HL-60/S4 (cell line): ENCODE measurements around the gene CASP12.
"Not testable (repeated sequence)": the region's sequence is repeated elsewhere in the genome, so short reads cannot be mapped to it uniquely, and the experiment has no call there.

ENCODE experiments used
- in situ Hi-C: fragments of 300-500 bp; cut with MboI; formaldehyde crosslinking; loops from 2 replicates; pipeline ENCODE4 v1.14.3; 2022; ENCODE audit warnings: low sequenced_read_pairs

CASP12 gene

DNA sequence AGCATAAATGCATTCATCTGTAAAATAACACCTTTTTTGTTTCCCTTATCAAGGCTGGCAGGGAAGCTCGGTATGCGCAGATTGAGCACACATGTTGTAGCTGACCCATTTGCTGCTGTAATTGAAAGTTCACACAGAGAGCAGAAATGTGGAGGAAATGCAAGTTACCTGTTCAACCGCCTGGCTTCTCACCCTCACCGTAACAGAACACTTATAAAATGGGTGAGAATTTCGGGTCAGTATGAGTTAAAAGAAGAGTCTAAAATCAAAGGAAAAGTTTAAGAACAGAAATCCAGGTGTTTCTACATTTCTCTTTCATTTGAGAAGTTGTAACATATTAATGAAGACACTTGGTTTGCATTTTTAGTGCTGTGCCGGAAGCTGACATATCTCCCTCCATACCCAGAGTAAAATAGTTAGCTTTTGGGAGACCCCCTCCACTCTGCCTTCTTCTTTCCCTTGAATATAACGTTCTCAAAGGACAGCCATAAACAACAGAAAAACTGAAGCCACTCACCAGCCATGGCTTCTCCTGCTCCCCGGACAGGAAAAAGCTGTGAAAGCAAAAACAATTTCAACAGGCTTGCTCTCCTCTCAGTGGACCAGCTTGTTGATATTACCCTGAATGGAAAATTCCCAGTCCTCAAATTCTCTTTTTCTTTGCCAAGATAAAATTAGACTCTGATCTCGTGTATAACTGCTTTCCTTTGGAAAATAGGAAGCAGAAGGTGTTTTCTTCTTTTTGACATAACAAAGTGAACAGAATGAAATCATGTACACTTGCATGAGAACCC, at the start of gene CASP12:
TSS of gene CASP12 (minus strand) at position 570 of the 794 bp plus-strand sequence.
- in situ Hi-C loops: no loop called here

DNA sequence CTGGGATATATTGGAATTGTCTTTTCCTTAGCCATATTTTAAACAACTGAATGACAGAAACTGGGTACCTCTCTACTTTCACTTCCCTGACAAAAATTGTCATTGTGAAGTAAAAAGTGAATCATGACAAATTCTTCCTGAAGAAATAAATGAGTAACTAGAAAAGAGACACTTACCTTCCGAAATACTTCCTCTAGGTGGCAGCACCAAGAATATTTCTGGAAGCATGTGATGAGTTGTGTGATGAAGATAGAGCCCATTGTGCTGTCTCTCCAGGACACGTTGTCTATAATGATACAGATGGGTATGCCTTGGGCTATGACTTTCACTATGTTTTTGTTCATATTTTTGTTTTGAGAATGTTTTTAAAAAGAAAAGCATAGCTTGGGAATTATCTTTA, 48.6 kb upstream of the CASP12 start:
- in situ Hi-C loops: no loop called here

GRCh38 chr11:104944076-104944475, 45.8 kb upstream of the CASP12 start:
- in situ Hi-C loops: no loop called here

DNA sequence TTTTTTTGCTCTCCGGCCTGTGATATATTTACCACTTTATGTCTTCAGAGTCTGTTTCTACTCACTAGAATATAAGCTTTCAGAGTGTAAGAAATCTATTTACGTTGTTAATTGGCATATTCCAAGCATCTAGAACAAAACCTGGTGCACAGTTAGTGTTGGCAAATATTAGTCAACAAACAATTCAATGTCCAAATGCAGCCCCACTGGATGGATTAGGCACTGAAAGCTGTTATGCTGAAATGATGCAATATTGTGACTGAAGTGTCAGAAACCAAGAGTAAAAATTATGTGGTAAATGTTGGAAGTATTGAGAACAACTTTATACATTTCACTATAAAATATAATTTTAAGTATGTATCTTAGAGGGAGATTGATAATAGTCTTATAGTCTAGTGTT, 45.3 kb upstream of the CASP12 start:
- in situ Hi-C loops: no loop called here

GRCh38 chr11:104934594-104934993, 36.3 kb upstream of the CASP12 start:
- in situ Hi-C loops: no loop called here

DNA sequence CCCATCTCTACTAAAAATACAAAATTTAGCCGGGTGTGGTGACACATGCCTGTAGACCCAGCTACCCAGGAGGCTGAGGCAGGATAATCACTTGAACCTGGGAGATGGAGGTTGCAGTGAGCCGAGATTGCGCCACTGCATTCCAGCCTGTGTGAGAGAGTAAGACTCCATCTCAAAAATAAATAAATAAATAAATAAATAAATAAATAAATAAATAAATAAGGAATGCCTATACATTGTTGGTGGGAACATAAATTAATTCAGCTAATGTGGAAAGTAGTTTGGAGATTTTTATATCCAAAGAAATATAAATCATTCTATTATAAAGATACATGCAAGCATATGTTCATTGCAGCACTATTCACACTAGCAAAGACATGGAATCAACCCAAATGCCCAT, 35.8 kb upstream of the CASP12 start:
- in situ Hi-C loops: not testable (repeated sequence)

DNA sequence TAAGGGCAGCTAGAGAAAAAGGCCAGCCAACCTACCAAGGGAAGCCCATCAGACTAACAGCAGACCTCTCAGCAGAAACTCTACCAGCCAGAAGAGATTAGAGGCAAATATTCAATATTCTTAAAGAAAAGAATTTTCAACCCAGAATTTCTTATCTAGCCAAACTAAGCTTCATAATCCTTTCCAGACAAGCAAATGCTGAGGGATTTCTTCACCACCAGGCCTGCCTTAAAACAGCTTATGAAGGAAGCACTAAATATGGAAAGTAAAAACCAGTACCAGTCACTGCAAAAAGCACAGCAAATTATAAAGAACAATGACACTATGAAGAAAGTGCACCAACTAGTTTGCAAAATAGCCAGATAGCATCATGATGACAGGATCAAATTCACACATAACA, 30.6 kb upstream of the CASP12 start:
- in situ Hi-C loops: no loop called here

DNA sequence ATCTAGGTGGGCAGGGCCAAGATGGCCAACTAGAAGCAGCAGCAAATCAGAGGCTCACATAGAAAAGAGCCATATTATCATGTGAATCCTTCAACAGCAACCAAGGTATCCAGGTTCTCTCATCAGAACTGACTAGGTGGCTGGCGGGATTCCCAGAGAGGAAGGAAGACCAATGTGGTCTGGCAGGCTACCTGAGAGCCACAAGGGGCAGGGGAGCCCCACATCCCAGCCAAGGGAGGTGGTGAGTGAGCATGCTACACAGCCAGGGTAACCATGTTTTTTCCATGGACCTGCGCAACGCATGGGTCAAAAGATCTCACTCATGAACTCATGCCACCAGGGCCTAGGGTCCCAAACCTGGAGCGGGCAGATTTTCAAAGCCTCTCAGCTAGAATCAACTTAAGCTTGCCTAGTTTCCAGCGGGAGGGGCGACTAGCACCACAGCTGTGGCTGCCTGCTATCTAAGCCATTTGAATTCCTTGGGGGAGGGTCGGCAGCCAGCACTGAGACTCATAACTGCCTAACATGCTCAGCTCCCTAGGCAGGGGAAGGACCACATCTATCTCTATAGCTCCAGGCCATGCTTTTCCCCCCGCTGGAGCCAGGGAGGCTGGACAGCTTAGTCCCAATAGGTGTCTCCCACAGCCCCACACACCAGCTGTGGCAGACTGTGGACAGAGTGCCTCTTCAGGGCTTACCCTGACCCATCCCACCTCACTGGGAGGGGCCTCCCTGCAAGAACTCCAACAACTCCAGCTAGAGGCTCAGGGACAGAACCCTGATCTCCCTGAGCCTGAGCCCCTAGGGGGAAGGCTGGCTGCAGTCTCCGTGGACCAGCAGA, 28.7 kb upstream of the CASP12 start:
- in situ Hi-C loops: no loop called here

DNA sequence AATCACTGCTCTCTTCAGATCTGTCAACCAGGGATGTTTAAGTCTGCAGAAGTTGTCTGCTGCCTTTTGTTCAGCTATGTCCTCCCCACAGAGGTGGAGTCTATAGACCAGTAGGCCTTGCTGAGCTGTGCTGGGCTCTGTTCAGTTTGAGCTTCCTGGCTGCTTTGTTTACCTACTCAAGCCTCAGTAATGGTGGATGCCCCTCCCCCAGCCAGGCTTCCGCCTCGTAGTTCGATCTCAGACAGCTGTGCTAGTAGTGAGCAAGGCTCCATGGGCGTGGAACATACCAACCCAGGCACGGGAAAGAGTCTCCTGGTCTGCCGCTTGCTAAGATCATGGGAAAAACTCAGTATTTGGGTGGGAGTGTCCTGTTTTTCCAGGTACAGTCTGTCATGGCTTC, 27.6 kb upstream of the CASP12 start:
- in situ Hi-C loops: no loop called here

DNA sequence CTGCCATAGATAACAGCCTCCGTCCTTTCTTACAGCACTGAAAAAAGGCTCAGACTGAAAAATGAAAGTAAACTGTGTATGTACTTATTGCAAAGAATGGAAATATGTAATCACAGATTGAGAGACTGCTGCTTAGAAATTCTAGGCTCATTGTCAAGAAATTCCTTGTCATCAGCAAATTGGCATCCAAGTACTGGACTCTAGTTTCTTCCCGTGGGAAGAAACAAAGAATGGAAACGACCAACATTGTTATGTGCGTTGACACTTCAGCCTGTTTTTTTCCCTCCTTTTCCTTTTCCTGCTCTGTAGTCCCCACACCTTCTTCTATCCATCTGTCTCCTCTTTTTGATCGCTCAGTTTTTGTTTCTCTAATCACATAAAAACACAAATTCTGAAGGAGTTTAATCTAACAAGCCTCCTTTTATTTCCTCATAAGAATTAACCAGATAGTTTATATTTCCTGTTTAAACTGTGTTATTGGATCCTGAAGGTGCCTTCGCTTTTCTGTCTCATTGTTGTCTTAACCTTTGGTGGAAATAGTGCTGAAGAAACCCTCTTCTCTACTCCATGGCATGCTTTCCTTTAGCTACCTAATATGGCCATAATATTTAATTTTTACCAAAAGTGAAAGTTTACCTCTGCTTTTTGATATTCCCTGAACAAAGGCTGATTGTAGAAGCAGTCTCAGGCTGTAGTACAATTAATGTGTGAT, 20.0 kb upstream of the CASP12 start:
- in situ Hi-C loops: no loop called here

GRCh38 chr11:104917271-104918112, 19.2 kb upstream of the CASP12 start:
- in situ Hi-C loops: no loop called here

DNA sequence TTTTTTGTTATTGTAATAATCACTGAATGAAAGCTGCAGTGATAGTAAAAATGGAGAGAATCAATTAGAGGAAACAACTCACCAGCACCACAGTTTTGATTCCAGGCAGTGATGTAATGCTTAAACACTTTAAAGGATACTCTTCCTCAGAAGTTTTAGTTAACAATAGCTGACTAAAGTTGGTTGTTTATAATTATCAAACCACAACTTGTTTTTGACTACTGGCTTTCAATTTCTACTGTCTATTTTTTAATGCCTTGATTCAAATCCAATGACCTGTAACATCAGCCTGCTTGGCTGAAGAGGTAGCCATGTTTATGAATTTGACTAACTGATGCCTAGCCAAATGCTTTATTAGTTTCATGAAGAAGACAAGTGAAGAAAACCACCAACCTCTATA, 18.2 kb upstream of the CASP12 start:
- in situ Hi-C loops: no loop called here

DNA sequence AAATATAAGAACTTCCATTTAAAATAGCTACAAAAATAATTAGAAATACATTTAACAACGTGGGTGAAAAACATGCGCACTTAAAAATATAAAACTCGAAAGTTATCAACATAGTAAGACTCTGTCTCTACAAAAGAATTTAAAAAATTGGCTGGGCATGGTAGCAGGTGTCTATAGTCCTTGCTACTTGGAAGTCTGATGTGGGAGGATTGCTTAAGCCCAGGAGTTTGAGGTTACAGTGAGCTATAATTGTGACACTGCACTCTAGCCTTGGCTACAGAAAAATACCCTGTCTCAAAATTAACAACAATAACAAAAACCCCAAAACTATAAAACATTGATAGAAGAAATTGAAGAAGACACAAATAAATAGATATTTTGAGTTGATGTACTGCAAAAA, 13.8 kb upstream of the CASP12 start:
- in situ Hi-C loops: no loop called here

GRCh38 chr11:104908186-104908531, 9.9 kb upstream of the CASP12 start:
- in situ Hi-C loops: no loop called here

DNA sequence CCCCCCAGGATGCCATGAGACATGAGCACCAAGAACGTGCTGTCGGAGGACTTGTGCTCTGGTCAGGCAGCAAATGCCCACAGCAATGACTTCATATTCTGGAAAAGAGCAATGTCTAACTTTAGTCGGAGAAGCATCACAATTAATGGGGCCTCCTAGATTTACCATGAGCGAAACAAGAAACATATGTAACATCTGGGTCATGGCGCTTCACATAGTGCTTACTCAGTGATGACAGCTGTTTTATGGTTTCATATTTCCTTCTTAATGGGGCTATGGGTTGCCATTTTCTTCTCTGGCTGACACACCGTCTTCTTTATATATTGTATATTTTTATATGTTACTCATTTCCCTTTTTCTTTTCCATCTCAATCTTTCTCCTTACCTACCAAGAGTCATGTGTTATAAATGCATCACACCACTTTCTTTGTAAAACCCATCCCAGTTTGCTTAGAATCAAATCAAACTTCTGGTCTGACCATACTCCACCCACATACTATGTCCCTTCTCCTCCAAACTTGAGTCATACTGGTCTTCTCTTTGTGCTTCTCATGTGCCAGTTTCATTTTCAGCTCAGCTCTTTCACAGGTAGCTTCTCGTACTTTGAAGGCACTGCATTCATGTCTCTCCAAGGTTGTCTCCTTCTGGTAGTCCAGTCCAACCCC, 9.4 kb upstream of the CASP12 start:
- in situ Hi-C loops: no loop called here

DNA sequence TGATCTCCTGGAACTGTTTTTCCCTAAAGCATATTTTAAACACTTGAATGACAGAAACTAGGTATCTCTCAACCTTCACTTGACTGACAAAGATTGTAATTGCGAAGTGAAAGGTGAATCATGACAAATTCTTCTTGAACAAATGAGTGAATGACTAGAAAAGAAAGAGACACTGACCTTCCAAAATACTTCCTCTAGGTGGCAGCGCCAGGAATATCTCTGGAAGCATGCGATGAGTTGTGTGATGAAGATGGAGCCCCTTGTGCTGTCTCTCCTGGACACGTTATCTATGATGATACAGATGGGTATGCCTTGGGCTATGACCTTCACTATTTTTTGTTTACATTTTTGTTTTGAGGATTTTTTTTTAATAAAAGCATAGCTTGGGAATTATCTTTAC, 7.0 kb upstream of the CASP12 start:
- in situ Hi-C loops: no loop called here

- in situ Hi-C loops: no loop called here
Observed at GRCh38 chr11:104899226-104899625, 966 bp upstream of the CASP12 start.

- in situ Hi-C loops: no loop called here
Observed at GRCh38 chr11:104898685-104899013, 389 bp upstream of the CASP12 start.

- in situ Hi-C loops: no loop called here
Observed at GRCh38 chr11:104895634-104896033, 2.6 kb downstream of the CASP12 start.

GRCh38 chr11:104893876-104894275, 4.4 kb downstream of the CASP12 start:
- in situ Hi-C loops: no loop called here
